HL-60/S4 treated with retinoic acid at 250 ng/mL for 4 days and 3 days (cell line): ENCODE data around the gene ABLIM2.
"Not testable (repeated sequence)": the region's sequence is repeated elsewhere in the genome, so short reads cannot be mapped to it uniquely, and the experiment has no call there.

Experiments used
- in situ Hi-C: fragments of 300-500 bp; cut with MboI; formaldehyde crosslinking; loops from 2 replicates; pipeline ENCODE4 v1.7.0; 2022; ENCODE audit warnings: low sequenced_read_pairs

The ABLIM2 gene

GRCh38 chr4:8143392-8144140, 15.0 kb downstream of the ABLIM2 start:
- in situ Hi-C loops = no loop called here

GRCh38 chr4:8142556-8142955, 16.1 kb downstream of the ABLIM2 start:
- in situ Hi-C loops = no loop called here

DNA sequence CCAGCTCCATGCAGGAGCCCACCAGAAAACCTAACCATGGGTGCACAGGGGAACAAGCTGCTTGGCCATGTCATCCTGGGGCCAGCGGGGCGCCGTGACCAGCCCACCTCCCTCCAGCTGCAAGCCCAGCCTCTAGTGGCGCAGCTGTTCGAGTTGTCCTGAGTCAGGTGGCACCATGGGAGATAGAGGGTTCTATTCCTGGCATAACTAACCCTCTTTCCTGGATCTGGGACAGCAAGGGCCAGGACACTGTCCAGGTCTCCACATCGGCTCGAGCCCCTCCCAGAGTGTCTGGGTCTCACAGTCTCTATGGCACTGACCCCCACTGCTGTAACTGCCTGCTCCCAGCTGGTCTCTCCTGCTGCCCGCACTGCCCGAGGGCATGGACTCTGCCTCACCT, 16.7 kb downstream of the ABLIM2 start:
- in situ Hi-C loops = no loop called here

GRCh38 chr4:8140915-8141314, 17.7 kb downstream of the ABLIM2 start:
- in situ Hi-C loops = no loop called here

DNA sequence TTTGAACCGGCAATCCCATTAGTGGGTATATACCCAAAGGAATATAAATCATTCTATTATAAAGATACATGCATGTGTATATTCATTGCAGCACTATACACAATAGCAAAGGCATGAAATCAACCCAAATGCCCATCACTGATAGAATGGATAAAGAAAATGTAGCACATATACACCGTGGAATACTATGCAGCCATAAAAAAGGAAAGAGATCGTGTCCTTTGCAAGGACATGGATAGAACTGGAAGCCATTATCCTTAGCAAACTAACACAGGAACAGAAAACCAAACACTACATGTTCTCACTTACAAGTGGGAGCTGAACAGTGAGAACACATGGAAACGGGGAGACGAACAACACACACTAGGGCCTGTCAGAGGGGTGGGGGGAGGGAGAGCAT, 18.9 kb downstream of the ABLIM2 start:
- in situ Hi-C loops = not testable (repeated sequence)

DNA sequence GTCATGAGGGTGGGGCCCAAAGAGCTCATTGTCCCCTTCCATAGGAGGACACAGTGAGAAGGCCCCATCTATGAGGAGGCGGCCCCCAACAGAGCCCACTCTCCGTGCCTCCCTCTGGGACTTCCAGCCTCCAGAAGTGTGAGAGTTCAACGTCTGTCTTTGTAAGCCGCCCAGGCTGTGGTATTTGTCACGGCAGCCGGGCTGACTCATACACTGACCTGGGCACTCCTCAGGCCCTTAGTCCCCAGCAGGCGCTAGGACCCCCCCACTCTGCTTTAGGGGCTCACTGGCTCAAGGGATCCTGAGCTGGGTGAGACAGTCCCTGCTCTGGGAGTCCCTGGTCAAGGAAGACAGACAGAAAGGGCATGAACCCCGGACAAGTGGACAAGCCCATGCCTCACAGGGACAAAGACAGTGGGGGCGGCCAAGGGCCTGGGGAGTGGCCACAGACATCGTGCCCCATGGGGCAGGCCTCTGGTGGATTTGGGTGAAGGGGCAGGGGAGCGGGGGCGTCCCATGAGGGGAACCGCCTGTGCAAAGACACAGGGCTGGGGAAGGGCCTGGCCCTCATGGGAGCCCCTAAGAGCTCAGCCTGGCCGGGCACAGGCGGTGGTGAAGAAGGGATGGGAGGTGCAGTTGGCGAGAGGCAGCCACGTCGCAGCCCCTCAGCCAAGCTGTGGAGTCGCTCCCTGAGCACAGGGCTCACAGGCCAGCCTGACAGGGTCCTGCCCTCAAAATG, 21.5 kb downstream of the ABLIM2 start:
- in situ Hi-C loops = no loop called here

DNA sequence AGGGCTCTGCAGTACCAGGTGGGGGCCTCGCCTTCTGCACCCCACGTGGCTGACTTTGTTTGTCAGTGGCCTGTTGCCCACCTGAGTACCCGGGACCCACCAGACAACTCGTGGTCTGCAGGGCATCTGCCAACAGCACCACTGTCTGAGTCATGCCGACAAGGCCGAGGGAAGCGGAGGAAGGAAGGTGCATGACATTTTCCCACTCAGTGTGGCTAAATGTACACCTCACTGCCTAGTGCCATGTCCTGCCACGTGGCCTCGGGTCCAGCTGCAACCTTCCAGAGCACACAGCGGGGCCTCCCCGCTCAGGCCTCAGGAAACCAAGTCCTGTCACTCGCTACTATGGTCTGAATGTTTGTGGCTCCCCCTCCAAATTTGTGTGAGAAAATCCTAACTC, 22.1 kb downstream of the ABLIM2 start:
- in situ Hi-C loops = no loop called here

- in situ Hi-C loops = no loop called here
Measured at GRCh38 chr4:8135666-8136065, 22.9 kb downstream of the ABLIM2 start.

- in situ Hi-C loops = no loop called here
Measured at GRCh38 chr4:8133897-8134563, 24.6 kb downstream of the ABLIM2 start.

DNA sequence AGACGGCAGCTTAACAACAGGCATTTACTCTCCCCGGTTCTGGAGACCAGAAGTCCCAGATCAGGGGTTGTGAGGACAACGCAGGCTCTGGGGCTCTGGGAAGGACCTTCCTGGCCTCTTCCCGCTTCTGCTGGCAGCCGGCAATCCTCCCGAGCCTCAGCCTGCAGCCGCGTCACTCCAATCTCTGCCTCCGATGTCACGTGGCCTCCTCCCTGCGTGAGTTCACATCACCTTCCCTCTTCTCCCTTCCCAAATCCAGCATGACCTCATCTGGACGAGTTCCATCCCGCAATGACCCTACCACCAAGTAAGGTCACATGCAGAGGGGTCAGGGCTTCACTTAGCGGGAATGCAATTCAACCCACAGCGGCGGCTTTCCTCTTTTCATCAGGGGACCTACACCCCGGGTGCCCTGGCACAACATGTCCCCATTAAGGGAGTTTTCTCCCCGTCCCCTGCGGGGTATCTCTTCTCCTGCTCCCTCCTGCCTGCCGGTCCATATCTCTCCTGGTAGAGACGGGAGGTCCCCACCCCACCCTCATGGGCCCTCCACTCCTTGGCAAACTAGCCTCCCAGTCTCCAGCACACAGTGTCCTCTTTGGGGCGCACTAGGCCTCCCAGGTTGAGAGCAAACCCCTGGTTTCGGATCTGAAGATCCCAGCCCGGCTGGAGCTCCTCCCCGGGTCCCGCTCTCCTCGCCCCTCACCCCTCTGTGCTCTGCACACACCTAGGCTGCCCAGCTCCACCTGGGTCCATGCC, 25.5 kb downstream of the ABLIM2 start:
- in situ Hi-C loops = no loop called here

- in situ Hi-C loops = no loop called here
Measured at GRCh38 chr4:8132400-8132799, 26.2 kb downstream of the ABLIM2 start.

DNA sequence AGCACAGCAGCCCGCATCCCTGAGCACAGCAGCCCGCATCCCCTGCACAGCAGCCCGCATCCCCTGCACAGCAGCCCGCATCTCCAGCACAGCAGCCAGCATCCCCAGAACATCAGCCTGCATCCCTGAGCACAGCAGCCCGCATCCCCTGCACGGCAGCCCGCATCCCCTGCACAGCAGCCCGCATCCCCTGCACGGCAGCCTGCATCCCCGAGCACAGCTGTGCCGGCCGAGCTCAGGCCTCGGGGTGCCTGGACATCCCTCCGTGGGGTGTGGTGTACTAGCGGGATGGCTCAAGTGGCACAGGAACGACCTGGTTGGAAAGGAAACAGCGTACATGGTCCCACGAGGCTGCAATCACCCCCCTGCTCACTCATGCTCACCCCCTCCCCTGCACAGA, 26.8 kb downstream of the ABLIM2 start:
- in situ Hi-C loops = no loop called here

DNA sequence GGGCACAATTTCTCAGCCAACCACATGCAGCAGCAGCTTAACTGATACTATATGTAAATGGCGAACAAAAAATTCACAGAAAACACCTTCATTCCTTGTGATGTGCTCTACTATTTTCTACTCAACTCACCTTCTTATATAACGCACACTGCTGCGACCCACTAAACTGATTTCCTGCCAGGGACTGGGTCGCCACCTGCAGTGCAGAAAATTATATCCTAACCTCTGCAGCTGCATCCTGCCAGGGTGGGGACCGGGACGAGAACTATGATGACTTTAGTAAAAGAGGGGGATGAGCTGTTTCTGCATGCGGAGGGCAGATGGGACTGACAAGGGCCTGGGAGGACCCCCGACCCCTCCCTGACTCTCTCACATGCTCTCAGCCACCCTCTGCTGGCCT, 27.4 kb downstream of the ABLIM2 start:
- in situ Hi-C loops = no loop called here

DNA sequence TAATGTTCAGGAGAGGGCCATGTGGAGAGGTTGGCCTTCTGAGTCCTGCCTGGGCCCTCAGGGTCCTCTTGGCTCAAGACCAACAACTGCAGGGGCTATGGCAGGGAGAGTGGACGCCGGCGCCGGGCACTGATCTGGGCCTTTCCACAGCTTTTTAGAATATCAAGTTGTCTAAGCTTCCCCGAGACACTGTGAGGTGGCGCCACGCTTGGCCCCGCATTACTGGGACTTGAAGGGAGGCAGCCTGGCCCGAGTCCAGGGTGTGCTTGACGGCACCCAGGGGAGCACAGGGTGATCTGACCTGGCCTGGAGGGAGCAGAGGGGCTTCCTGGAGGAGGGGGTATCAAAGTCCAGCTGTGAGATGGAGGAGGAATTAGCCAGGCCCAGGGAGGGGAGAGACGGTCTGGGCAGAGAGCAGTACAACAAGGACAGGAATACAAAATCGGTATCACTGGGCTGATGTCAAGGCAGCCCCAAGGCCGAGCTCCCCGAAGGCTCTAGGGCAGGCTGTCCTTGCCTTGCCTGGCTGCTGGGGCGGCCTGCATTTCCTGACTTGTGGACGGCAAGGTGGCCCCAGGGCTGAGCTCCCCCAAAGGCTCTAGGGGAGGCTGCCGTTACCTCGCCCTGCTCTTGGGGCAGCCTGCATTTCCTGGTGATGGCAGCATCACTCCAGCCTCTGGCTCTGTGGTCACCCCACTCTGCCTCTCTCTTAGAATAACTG, 28.1 kb downstream of the ABLIM2 start:
- in situ Hi-C loops = no loop called here

- in situ Hi-C loops = no loop called here
Measured at GRCh38 chr4:8129785-8130184, 28.8 kb downstream of the ABLIM2 start.

- in situ Hi-C loops = no loop called here
Measured at GRCh38 chr4:8129136-8129535, 29.5 kb downstream of the ABLIM2 start.

DNA sequence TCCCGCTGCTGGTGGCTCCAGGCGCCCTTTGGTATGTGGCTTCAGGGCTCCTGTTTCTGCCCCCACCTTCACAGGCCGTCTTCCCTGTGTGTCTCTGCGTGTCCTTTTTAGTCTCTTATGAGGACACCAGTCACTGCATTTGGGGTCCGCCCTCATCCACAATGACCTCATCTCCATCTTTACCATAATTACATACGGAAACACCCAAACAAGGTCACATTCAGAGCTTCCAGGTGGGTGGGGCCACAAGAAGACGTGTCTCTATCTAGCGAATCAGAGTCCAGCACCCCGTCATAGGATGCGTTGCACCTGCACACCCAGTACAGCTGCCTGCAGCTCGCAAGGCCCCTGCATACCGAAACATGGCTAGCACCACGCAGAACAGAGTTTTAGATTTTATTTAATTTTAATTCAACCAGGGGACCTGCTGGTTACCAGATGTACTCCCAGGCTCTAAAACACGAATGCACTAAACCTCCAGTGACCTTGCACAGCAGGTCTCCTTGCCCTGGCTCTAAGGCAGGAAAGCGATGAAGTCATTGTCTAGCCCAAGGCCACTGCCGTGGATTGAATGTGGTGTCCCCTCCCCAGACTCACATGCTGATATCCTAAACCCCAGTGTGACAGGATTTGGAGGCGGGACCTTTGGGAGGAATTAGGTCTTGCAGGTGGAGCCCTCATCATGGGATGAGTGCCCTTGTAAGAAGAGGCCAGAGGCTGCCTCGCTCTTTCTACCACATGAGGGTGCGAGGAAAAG, 30.3 kb downstream of the ABLIM2 start:
- in situ Hi-C loops = no loop called here

GRCh38 chr4:8127051-8127826, 31.4 kb downstream of the ABLIM2 start:
- in situ Hi-C loops = no loop called here

GRCh38 chr4:8126523-8126922, 32.1 kb downstream of the ABLIM2 start:
- in situ Hi-C loops = no loop called here
